ENCODE results near the gene KLHL13. TPM values are rescaled to one million over a fixed set of nuclear protein-coding genes. Genes with fewer than 3 reads are reported as not detected.
"Not testable (repeated sequence)": the region's sequence is repeated elsewhere in the genome, so short reads cannot be mapped to it uniquely, and the experiment has no call there.

KLHL13 gene
- total RNA-seq, 2 experiments from 2014 or later = 0.19 to 0.36 TPM

DNA sequence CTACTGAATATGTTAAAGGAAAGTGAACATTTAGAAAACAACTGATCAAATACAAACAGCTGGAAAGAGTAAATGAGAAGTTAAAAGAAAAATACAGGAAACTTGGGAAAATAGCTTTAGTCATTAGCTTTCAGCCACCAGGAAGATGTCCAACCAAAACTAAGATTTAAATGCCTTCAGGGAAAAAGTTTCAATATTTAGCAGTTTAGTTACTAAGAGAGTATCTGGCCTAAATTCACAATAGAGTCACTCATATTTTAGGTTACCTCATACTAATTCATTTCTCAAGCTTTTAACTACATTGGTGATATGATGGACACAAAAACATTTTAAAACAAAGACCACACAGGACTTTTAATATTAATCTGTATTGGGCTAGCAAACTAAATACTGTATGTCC lies 13.1 kb upstream of the KLHL13 start:
- no peaks in the 10 kb centered on the region for H3K27me3 ChIP-seq (ENCODE audit: control insufficient read depth in 1 of 2, insufficient read depth in 2 of 2, low read length in 2 of 2)
- H3K9me3 ChIP-seq (ENCODE audit: control insufficient read depth in 1 of 2, insufficient read depth in 1 of 2, low read length in 2 of 2) = no peaks in the 10 kb centered on the region
- H3K4me1 ChIP-seq (ENCODE audit: insufficient read depth, low read length) = no peaks in the 10 kb centered on the region
- CTCF ChIA-PET = no interaction called here
- Mint-ChIP-seq H3K27me3 (no peaks in the 10 kb centered on the region), H3K27ac (no peak overlapping the region), H3K4me3 (no peak overlapping the region), H3K9me3 (no peaks in the 10 kb centered on the region), H3K36me3 (ENCODE audit: low read depth) (no peaks in the 10 kb centered on the region), H3K4me1 (ENCODE audit: low read depth) (no peaks in the 10 kb centered on the region)
- TF ChIP-seq CTCF (IDR thresholded peaks at IDR 0.05) = no peak
- POLR2A ChIA-PET = no interaction called here
- H3K27ac ChIP-seq (ENCODE audit: low read depth in 1 of 2, low read length in 2 of 2) = no peak overlapping the region
- DNase-seq (no peak), ATAC-seq (ENCODE audit: poor library complexity) (no peak)
- no peaks in the 10 kb centered on the region for H3K36me3 ChIP-seq (ENCODE audit: insufficient read depth, low read length)
- no peak overlapping the region for H3K4me3 ChIP-seq (ENCODE audit: low read length)
- intact Hi-C loops (cut with DNase I, micrococcal nuclease) = no loop called here

DNA sequence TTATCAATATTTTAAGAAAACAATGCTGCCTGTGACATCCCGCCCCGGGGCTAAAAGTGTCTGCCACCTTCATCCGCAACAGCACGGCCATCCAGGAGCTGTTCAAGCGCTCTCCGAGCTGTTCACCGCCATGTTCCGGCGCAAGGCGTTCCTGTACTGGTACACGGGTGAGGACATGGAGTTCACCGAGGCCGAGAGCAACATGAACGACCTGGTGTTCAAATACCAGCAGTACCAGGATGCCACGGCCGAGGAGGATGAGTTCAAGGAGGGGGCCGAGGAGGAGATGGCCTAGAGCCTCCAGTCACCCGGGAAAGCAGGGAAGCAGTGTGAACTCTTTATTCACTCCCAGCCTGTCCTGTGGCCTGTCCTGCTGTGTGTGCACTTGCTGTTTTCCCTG lies 12.1 kb upstream of the KLHL13 start:
- ChIA-PET CTCF (no interaction called here), POLR2A (no interaction called here)
- H3K4me3 ChIP-seq (ENCODE audit: low read length) = no peak overlapping the region
- no peaks in the 10 kb centered on the region for H3K9me3 Mint-ChIP-seq
- H3K27me3 ChIP-seq (ENCODE audit: control insufficient read depth in 1 of 2, insufficient read depth in 2 of 2, low read length in 2 of 2) = no peaks in the 10 kb centered on the region
- ATAC-seq (ENCODE audit: poor library complexity) (no peak), DNase-seq (no peak)
- H3K27ac Mint-ChIP-seq = no peak overlapping the region
- H3K9me3 ChIP-seq (ENCODE audit: control insufficient read depth in 1 of 2, insufficient read depth in 1 of 2, low read length in 2 of 2) = no peaks in the 10 kb centered on the region
- no peaks in the 10 kb centered on the region for H3K4me1 ChIP-seq (ENCODE audit: insufficient read depth, low read length)
- no peak overlapping the region for H3K4me3 Mint-ChIP-seq
- H3K27ac ChIP-seq (ENCODE audit: low read depth in 1 of 2, low read length in 2 of 2) = no peak overlapping the region
- H3K36me3 Mint-ChIP-seq (ENCODE audit: low read depth) = no peaks in the 10 kb centered on the region
- H3K36me3 ChIP-seq (ENCODE audit: insufficient read depth, low read length) = no peaks in the 10 kb centered on the region
- intact Hi-C loops (cut with DNase I, micrococcal nuclease) = no loop called here
- no peaks in the 10 kb centered on the region for H3K27me3 Mint-ChIP-seq
- no peaks in the 10 kb centered on the region for H3K4me1 Mint-ChIP-seq (ENCODE audit: low read depth)
- TF ChIP-seq CTCF (IDR thresholded peaks at IDR 0.05) = no peak

DNA sequence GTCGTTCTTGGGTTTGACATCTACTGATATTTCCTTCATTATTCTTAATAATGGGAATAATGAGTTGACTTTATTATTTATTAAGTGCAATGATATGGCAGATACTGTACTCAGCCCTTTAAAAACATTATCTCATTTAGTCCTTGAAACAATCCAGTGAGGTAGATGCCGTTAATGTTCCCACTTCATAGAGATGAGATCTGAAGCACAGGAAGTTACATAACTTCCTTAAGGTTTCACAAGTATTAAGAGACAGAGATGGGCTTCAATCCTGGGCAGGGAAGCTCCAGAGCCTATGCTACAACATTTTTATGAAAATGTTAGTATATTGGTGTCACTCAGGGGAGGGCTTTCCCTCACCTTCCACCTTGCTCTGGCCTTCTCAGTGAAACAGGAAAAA lies 9.7 kb upstream of the KLHL13 start:
- intact Hi-C loops (cut with DNase I, micrococcal nuclease) = no loop called here
- no peak for TF ChIP-seq CTCF (IDR thresholded peaks at IDR 0.05)
- Histone ChIP-seq H3K4me3 (ENCODE audit: low read length) (no peak overlapping the region), H3K9me3 (ENCODE audit: control insufficient read depth in 1 of 2, insufficient read depth in 1 of 2, low read length in 2 of 2) (no peaks in the 10 kb centered on the region), H3K27ac (ENCODE audit: low read depth in 1 of 2, low read length in 2 of 2) (no peak overlapping the region), H3K36me3 (ENCODE audit: insufficient read depth, low read length) (no peaks in the 10 kb centered on the region), H3K27me3 (ENCODE audit: control insufficient read depth in 1 of 2, insufficient read depth in 2 of 2, low read length in 2 of 2) (no peaks in the 10 kb centered on the region), H3K4me1 (ENCODE audit: insufficient read depth, low read length) (no peaks in the 10 kb centered on the region)
- no peak for ATAC-seq (ENCODE audit: poor library complexity)
- Mint-ChIP-seq H3K4me3 (no peak overlapping the region), H3K4me1 (ENCODE audit: low read depth) (no peaks in the 10 kb centered on the region), H3K27me3 (no peaks in the 10 kb centered on the region), H3K9me3 (no peaks in the 10 kb centered on the region), H3K27ac (no peak overlapping the region), H3K36me3 (ENCODE audit: low read depth) (no peaks in the 10 kb centered on the region)
- ChIA-PET POLR2A (no interaction called here), CTCF (no interaction called here)
- no peak for DNase-seq

- H3K9me3 Mint-ChIP-seq; H3K4me3 ChIP-seq (ENCODE audit: low read length); H3K36me3 Mint-ChIP-seq (ENCODE audit: low read depth); H3K4me3 Mint-ChIP-seq; H3K9me3 ChIP-seq (ENCODE audit: control insufficient read depth in 1 of 2, insufficient read depth in 1 of 2, low read length in 2 of 2); H3K4me1 ChIP-seq (ENCODE audit: insufficient read depth, low read length); POLR2A ChIA-PET; H3K27me3 Mint-ChIP-seq; ATAC-seq (ENCODE audit: poor library complexity); H3K27ac Mint-ChIP-seq; DNase-seq; intact Hi-C loops (cut with DNase I, micrococcal nuclease); H3K27me3 ChIP-seq (ENCODE audit: control insufficient read depth in 1 of 2, insufficient read depth in 2 of 2, low read length in 2 of 2); H3K27ac ChIP-seq (ENCODE audit: low read depth in 1 of 2, low read length in 2 of 2); H3K4me1 Mint-ChIP-seq (ENCODE audit: low read depth); CTCF ChIA-PET; H3K36me3 ChIP-seq (ENCODE audit: insufficient read depth, low read length): not testable (repeated sequence)
Observed at GRCh38 chrX:118124243-118124642, 7.6 kb upstream of the KLHL13 start.

Data from CD4-positive, alpha-beta T cell (primary cell).